Activated CD4-positive, alpha-beta T cell treated with anti-CD3 and anti-CD28 coated beads for 24 hours (primary cell): ENCODE measurements around the gene ADCY2.

ENCODE experiments used
- DNase-seq, 2 donors: peaks; one replicate each; pipeline ENCODE4 v3.0.0-alpha.2; 2020; ENCODE audit warnings: low read depth in 2 of 2

ADCY2 gene

DNA sequence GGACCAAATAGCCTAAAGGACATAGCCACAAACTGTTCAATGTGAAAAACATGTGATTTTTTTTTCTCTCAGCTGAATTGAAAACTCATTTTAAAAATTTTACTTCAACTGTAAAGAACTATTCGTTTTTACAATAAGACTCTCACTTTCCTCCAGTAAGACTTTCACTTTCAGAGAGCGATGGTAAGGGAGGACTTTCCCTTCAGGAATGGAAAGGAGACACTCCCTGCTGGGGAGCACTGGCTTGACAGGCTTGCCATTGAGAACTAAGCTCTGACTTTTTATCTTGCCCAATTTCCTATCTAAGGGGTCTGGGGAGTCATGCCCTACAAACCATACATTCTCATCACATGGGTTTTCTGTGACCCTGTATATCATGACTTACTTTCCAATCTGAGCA, 268.3 kb downstream of the ADCY2 start:
- DNase-seq: no peak

GRCh38 chr5:7667216-7667767, 271.4 kb downstream of the ADCY2 start:
- DNase-seq: no peak

DNA sequence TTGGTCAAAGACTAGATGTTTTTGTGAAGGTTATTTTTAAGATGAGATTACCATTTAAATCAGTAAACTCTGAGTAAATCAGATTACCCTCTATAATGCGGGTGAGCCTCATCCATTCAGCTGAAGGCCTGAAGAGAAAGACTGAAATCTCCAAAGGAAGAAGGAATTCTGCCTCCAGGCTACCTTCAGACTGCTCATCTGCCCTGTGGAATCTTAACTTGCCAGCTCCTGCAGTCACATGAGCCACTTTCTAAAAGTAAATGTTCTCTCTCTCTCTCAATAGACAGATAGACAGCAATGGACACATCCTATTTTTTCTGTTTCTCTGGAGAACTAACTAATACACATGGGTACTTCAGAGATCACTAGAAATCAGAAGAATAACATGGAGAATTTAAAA, 272.2 kb downstream of the ADCY2 start:
- no peak for DNase-seq

- DNase-seq: no peak
Observed at GRCh38 chr5:7668627-7669026, 272.7 kb downstream of the ADCY2 start.

- no peak for DNase-seq
Observed at GRCh38 chr5:7671381-7671993, 275.5 kb downstream of the ADCY2 start.

DNA sequence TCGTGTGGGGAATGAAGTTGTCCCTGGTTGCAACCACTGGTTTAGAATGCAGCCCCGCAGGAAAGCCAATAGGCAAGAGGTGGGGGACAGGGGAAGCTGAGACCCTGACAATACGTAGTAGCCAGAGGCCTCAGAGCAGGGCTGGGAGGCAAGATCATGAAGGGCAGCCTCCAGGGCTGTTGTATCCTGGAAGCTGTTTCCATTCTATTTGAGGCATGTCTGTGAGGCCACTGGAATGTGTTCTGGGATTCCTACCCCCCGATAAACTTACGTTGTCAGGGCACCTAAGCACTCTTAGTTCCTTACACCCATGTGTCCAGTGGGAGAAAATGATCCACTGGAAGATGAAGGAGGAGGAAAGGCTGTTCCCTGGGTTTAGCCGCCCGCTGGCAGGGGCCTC, 277.7 kb downstream of the ADCY2 start:
- no peak for DNase-seq

- DNase-seq: no peak
Observed at GRCh38 chr5:7676455-7676854, 280.5 kb downstream of the ADCY2 start.

DNA sequence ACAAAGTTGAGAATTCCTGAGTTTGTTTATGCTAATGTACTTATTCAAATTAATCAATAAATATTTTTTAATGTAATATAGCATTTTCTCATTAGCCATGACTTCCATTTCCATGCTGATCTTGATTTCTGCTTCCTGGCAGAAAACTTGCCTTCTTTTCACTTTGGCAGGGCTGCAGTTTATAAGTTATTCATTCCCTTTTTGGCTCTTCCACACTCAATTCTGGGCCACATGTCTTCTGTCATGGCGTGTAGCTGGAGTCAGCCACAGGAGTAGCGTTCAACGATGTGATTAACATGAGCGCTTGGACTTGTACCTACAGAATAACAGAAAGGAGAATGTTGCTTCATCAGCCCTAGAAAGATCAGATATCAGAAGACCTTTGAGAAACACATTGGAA, 282.1 kb downstream of the ADCY2 start:
- DNase-seq: no peak

DNA sequence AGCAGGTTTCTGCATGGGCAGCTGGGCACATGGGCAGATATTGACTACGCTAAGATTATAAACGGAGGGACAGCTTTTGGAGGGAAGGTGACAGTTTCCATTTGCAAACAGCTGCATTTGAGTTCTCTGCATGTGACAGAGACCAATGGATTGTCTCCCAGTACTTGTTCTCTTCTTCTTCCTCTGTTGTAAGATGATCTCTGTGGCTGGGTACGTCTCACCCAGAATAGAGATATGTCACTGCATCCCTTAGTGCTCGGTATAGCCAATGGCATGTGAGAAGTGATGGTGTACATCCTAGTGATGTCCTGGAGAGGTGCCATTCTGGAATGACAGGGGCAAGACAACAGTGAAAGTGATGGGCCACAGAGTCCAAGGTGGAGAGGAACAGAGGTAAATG, 283.7 kb downstream of the ADCY2 start:
- no peak for DNase-seq

- no peak for DNase-seq
Observed at GRCh38 chr5:7680260-7680659, 284.3 kb downstream of the ADCY2 start.

DNA sequence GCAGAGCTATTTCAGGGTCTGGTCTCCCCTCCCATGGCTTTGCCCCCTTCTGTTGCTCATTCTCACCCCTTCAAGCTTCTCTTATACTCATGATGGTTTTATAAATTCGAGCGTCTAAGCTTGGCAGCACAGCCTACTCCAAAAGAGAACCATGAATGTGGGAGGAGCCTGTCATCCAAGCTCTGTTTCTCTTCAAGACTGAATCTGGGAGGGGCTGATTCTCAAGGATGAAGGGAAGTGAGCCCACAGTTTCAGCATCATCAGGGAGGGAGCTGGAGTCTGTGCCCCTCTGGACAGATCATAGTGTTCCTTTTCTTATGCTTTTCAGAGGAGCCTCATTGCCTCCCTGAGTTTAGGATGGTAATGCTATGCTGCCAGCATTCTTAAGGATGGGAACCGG, 286.4 kb downstream of the ADCY2 start:
- DNase-seq: no peak

DNA sequence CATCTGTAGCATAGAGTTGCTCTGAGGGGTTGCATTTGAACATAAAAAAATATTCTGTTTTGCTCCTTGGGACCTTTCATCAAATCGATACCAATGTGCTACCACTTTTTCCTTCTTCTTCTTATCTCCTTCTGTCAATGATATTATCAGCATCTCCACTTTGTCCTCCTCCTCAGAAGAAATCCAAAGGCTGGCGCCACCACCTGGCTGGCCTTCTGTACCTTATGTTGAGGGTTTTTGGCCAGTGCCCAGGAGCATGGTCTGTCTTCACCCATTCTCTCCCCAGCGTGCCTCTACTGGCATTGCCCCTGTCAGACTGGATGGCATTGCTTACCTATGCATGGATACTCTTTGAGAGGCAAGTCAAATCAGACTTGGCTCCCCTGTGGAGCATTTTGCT, 287.8 kb downstream of the ADCY2 start:
- no peak for DNase-seq

DNA sequence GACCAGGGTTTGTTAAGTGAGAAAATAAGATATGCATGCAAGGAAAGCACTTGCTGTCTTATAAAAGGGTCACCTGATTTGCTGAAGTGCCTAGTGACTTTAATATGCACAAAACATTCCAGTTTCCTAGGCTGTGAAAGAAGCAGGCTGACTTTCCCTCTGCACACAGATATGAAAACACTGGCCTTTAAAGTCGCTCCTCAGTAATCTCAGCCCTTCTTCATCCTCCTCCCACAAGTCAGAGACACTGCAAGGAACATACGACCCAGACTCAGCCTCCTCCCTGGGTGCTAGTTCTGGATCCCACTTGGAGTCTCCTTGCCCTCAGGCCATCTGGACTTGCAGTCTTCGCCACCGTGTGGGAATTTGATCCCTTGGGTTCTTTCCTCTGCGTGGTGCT, 288.9 kb downstream of the ADCY2 start:
- DNase-seq: no peak

- DNase-seq: no peak
Observed at GRCh38 chr5:7686794-7687193, 290.9 kb downstream of the ADCY2 start.

- no peak for DNase-seq
Observed at GRCh38 chr5:7690557-7690956, 294.6 kb downstream of the ADCY2 start.

- DNase-seq: no peak
Observed at GRCh38 chr5:7705261-7705660, 309.3 kb downstream of the ADCY2 start.

DNA sequence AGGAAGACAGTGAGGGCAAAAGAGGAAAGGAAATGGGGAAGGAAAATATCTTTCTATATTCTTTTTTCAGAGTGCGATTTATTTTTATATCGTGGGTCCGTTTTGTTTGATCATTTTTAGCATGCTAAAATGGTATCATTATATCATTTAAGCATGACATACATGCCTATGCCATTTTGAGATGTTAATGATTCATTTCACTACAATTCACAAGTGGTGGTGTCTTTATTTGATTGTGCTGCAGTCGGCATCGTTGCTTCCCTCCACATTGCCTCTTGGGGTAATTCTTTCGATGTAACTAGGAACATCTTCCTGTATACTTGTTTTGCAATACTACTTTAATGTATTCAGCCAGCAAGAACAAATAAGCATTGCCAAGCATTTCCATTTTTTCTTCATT, 309.8 kb downstream of the ADCY2 start:
- DNase-seq: no peak

GRCh38 chr5:7706256-7706655, 310.3 kb downstream of the ADCY2 start:
- no peak for DNase-seq

- no peak for DNase-seq
Observed at GRCh38 chr5:7714119-7714518, 318.2 kb downstream of the ADCY2 start.

- DNase-seq: no peak
Observed at GRCh38 chr5:7714697-7715096, 318.8 kb downstream of the ADCY2 start.

- no peak for DNase-seq
Observed at GRCh38 chr5:7717691-7718090, 321.8 kb downstream of the ADCY2 start.

GRCh38 chr5:7728076-7728475, 332.1 kb downstream of the ADCY2 start:
- DNase-seq: no peak

- DNase-seq: no peak
Observed at GRCh38 chr5:7741415-7742065, 345.6 kb downstream of the ADCY2 start.

- DNase-seq: no peak
Observed at GRCh38 chr5:7742241-7742656, 346.3 kb downstream of the ADCY2 start.
